Measurements from ENCODE around the gene NTNG1. TPM values are rescaled to one million over a fixed set of nuclear protein-coding genes. Genes with fewer than 3 reads are reported as not detected.

Gene NTNG1
- total and polyA plus RNA-seq, 10 of the 15 experiments (the other 5 are each of a cell fraction or from before 2014, with no cell fraction given), result 0.18 to 2.3 (median 1.1) TPM; not detected in 1

DNA sequence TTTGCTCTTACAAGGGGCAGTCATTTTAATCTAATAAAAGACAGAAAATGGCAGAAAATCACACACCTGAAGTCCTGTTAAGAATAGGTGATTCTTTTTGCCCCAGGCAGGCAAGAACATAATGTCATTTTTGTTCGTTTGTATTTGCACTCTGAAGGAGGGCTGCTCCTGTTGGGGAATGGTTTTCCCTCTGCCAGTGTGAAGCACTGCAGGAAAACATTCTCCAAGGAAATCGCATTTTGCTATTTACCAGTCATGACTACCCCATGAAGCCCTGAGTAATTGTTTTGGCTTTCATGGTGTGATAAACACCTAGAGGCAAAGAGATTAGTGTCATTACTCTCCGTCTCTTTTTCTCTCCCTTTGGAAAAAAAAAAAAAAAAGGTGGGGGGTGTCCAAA, 345.5 kb downstream of the NTNG1 start (continued):
- TF ChIP-seq, protein P1, sequence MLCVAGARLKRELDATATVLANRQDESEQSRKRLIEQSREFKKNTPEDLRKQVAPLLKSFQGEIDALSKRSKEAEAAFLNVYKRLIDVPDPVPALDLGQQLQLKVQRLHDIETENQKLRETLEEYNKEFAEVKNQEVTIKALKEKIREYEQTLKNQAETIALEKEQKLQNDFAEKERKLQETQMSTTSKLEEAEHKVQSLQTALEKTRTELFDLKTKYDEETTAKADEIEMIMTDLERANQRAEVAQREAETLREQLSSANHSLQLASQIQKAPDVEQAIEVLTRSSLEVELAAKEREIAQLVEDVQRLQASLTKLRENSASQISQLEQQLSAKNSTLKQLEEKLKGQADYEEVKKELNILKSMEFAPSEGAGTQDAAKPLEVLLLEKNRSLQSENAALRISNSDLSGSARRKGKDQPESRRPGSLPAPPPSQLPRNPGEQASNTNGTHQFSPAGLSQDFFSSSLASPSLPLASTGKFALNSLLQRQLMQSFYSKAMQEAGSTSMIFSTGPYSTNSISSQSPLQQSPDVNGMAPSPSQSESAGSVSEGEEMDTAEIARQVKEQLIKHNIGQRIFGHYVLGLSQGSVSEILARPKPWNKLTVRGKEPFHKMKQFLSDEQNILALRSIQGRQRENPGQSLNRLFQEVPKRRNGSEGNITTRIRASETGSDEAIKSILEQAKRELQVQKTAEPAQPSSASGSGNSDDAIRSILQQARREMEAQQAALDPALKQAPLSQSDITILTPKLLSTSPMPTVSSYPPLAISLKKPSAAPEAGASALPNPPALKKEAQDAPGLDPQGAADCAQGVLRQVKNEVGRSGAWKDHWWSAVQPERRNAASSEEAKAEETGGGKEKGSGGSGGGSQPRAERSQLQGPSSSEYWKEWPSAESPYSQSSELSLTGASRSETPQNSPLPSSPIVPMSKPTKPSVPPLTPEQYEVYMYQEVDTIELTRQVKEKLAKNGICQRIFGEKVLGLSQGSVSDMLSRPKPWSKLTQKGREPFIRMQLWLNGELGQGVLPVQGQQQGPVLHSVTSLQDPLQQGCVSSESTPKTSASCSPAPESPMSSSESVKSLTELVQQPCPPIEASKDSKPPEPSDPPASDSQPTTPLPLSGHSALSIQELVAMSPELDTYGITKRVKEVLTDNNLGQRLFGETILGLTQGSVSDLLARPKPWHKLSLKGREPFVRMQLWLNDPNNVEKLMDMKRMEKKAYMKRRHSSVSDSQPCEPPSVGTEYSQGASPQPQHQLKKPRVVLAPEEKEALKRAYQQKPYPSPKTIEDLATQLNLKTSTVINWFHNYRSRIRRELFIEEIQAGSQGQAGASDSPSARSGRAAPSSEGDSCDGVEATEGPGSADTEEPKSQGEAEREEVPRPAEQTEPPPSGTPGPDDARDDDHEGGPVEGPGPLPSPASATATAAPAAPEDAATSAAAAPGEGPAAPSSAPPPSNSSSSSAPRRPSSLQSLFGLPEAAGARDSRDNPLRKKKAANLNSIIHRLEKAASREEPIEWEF (IDR thresholded peaks at IDR 0.05; ENCODE audit: insufficient replicate concordance, low read depth, low read length), result no peak
- TF ChIP-seq NR2F1 (conservative IDR thresholded peaks at IDR 0.05) (no peak), RAD51 (IDR thresholded peaks at IDR 0.05) (no peak)

- CTCF ChIA-PET, result interaction anchor here (1.0 to 1.3 kb wide), 2 partner anchors 210 to 295 kb away, joined by 3 read pairs; no protein-coding TSS in a partner anchor
- Histone ChIP-seq H3K4me3 (no peak overlapping the region), H3K36me3 (ENCODE audit: control insufficient read depth in 2 of 2, insufficient read depth in 2 of 2, low read length in 1 of 2) (no peaks in the 10 kb centered on the region), H3K4me2 (ENCODE audit: control insufficient read depth, insufficient read depth) (no peak overlapping the region), H3K27me3 (replicated peaks in 1 of 2; ENCODE audit: control insufficient read depth in 2 of 2, insufficient read depth in 2 of 2, low read length in 1 of 2) (peaks cover 0 to 3% of the 10 kb centered on the region in 2 experiments; a peak in 1 of 4 replicates), H3K9ac (ENCODE audit: control insufficient read depth, insufficient read depth, low read length) (no peak overlapping the region), H3K9me3 (replicated peaks; ENCODE audit: control insufficient read depth, insufficient read depth, low read length) (no peaks in the 10 kb centered on the region), H3K27ac (ENCODE audit: control insufficient read depth, insufficient read depth) (no peak overlapping the region), H4K20me1 (ENCODE audit: control insufficient read depth, insufficient read depth) (no peaks in the 10 kb centered on the region), H3K4me1 (ENCODE audit: control insufficient read depth, insufficient read depth, low read length) (no peaks in the 10 kb centered on the region), H3K79me2 (ENCODE audit: control insufficient read depth, insufficient read depth, low read length) (no peaks in the 10 kb centered on the region), H2AFZ (ENCODE audit: control insufficient read depth, low read depth, low read length) (no peak overlapping the region)
- BruUV-seq (replicated peaks), result no TSS peak
- DNase-seq (ENCODE audit: low read depth, low spot score) (no peak), FAIRE-seq (no peak), ATAC-seq (no peak)
- POLR2A ChIA-PET, result no interaction called here
- intact Hi-C loops (cut with micrococcal nuclease; ENCODE audit: unreplicated experiment) (no loop called here), in situ Hi-C loops (cut with MboI) (no loop called here)
- SMC1A ChIA-PET (ENCODE audit: uncharacterized antibody, unreplicated experiment), result interaction anchor here (0.8 to 1.3 kb wide), 3 partner anchors 9 to 42 kb away, joined by 3 to 5 read pairs (median 4); no protein-coding TSS in a partner anchor
- WGBS (ENCODE audit: insufficient coverage, insufficient replicate concordance, low lambda C conversion rate, missing lambda C conversion rate), result 15% methylated on average over 2 of the region's 2 CpGs
- RAD21 ChIA-PET (ENCODE audit: unreplicated experiment), result no interaction called here
- no peak for TF ChIP-seq PAX5 (IDR thresholded peaks at IDR 0.05; ENCODE audit: borderline replicate concordance, low read depth, low read length)
- TF ChIP-seq KAT2A (conservative IDR thresholded peaks at IDR 0.05; ENCODE audit: control insufficient read depth, low read depth, low read length), result no peak
- TF ChIP-seq SUZ12 (IDR thresholded peaks at IDR 0.05; ENCODE audit: unreplicated experiment), result no peak
- TF ChIP-seq ZZZ3 (IDR thresholded peaks at IDR 0.05; ENCODE audit: control insufficient read depth, insufficient read length, low read depth), result no peak
- no peak for TF ChIP-seq JUND (IDR thresholded peaks at IDR 0.05; ENCODE audit: low read depth, low read length)
- TF ChIP-seq ATF7 (IDR thresholded peaks at IDR 0.05; ENCODE audit: low read depth), result no peak
- no peak for TF ChIP-seq BACH1 (IDR thresholded peaks at IDR 0.05; ENCODE audit: borderline replicate concordance)
- TF ChIP-seq, protein P2, sequence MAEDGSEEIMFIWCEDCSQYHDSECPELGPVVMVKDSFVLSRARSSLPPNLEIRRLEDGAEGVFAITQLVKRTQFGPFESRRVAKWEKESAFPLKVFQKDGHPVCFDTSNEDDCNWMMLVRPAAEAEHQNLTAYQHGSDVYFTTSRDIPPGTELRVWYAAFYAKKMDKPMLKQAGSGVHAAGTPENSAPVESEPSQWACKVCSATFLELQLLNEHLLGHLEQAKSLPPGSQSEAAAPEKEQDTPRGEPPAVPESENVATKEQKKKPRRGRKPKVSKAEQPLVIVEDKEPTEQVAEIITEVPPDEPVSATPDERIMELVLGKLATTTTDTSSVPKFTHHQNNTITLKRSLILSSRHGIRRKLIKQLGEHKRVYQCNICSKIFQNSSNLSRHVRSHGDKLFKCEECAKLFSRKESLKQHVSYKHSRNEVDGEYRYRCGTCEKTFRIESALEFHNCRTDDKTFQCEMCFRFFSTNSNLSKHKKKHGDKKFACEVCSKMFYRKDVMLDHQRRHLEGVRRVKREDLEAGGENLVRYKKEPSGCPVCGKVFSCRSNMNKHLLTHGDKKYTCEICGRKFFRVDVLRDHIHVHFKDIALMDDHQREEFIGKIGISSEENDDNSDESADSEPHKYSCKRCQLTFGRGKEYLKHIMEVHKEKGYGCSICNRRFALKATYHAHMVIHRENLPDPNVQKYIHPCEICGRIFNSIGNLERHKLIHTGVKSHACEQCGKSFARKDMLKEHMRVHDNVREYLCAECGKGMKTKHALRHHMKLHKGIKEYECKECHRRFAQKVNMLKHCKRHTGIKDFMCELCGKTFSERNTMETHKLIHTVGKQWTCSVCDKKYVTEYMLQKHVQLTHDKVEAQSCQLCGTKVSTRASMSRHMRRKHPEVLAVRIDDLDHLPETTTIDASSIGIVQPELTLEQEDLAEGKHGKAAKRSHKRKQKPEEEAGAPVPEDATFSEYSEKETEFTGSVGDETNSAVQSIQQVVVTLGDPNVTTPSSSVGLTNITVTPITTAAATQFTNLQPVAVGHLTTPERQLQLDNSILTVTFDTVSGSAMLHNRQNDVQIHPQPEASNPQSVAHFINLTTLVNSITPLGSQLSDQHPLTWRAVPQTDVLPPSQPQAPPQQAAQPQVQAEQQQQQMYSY (CRISPR knock-in tag; IDR thresholded peaks at IDR 0.05), result no peak
- TF ChIP-seq RCOR1 (conservative IDR thresholded peaks at IDR 0.05; ENCODE audit: low read depth, low read length), result no peak
- TF ChIP-seq SP1 (IDR thresholded peaks at IDR 0.05; ENCODE audit: low read depth, low read length), result no peak
- TF ChIP-seq, protein P3, sequence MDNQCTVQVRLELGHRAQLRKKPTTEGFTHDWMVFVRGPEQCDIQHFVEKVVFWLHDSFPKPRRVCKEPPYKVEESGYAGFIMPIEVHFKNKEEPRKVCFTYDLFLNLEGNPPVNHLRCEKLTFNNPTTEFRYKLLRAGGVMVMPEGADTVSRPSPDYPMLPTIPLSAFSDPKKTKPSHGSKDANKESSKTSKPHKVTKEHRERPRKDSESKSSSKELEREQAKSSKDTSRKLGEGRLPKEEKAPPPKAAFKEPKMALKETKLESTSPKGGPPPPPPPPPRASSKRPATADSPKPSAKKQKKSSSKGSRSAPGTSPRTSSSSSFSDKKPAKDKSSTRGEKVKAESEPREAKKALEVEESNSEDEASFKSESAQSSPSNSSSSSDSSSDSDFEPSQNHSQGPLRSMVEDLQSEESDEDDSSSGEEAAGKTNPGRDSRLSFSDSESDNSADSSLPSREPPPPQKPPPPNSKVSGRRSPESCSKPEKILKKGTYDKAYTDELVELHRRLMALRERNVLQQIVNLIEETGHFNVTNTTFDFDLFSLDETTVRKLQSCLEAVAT (IDR thresholded peaks at IDR 0.05), result no peak
Measured at GRCh38 chr1:107487506-107487905, 346.7 kb downstream of the NTNG1 start.
